SK-N-MC (cell line): Measurements from ENCODE around the gene GAL3ST1.
A peak's percentile ranks its signal among the peaks of the same experiment; 100 is the strongest.
"Not testable (repeated sequence)": the region's sequence is repeated elsewhere in the genome, so short reads cannot be mapped to it uniquely, and the experiment has no call there.

Experiments used
- DNase-seq: peaks from one replicate; pipeline ENCODE4 v3.0.0-alpha.2; 2011; ENCODE audit warnings: low read depth, low spot score
- H3K27ac ChIP-seq: fragments of 200-600 bp; sonication (generic); 2 replicates; pipeline ENCODE4 v1.5.1; 2016; ENCODE audit warnings: mixed run types
- H3K36me3 ChIP-seq: fragments of 200-600 bp; sonication (generic); 2 replicates; pipeline ENCODE4 v1.6.1; 2017; ENCODE audit warnings: antibody characterized with exemption, low read length, mixed read lengths; ENCODE audit not compliant: insufficient read depth
- H3K4me3 ChIP-seq: fragments of 200-600 bp; sonication (generic); 2 replicates; pipeline ENCODE4 v1.5.1; 2016
- H3K9ac ChIP-seq: fragments of 200-600 bp; sonication (generic); 2 replicates; pipeline ENCODE4 v1.8.0; 2017; ENCODE audit warnings: mixed run types, mixed read lengths; ENCODE audit not compliant: insufficient read length
- H3K9me3 ChIP-seq: fragments of 200-600 bp; sonication (generic); 2 replicates; pipeline ENCODE4 v1.6.1; 2017; ENCODE audit warnings: low read depth, mild to moderate bottlenecking, antibody characterized with exemption, low read length, moderate library complexity, mixed read lengths
- EZH2 ChIP-seq: fragments of 200-600 bp; sonication (generic); IDR thresholded peaks from one replicate; pipeline ENCODE4 v1.6.1; 2017; ENCODE audit warnings: antibody characterized with exemption
- FOXP2 ChIP-seq: optimal IDR thresholded peaks from 2 replicates; pipeline ENCODE3; 2011; ENCODE audit warnings: mild to moderate bottlenecking, moderate library complexity; ENCODE audit not compliant: insufficient read depth; ENCODE audit errors: extremely low read length, control extremely low read depth
- POLR2AphosphoS5 ChIP-seq: IDR thresholded peaks from 2 replicates; pipeline ENCODE4 v1.6.1; 2012; ENCODE audit warnings: mild to moderate bottlenecking, low read depth, low read length, borderline replicate concordance

The GAL3ST1 gene

GRCh38 chr22:30601464-30601863 is 27.0 kb upstream of the GAL3ST1 start:
- TF ChIP-seq FOXP2 = no peak
- no peak for TF ChIP-seq POLR2AphosphoS5
- no peak for TF ChIP-seq EZH2
- Histone ChIP-seq H3K36me3 (no peaks in the 10 kb centered on the region), H3K4me3 (no peak overlapping the region), H3K9ac (no peak overlapping the region), H3K9me3 (no peaks in the 10 kb centered on the region), H3K27ac (no peak overlapping the region)
- no peak for DNase-seq

DNA sequence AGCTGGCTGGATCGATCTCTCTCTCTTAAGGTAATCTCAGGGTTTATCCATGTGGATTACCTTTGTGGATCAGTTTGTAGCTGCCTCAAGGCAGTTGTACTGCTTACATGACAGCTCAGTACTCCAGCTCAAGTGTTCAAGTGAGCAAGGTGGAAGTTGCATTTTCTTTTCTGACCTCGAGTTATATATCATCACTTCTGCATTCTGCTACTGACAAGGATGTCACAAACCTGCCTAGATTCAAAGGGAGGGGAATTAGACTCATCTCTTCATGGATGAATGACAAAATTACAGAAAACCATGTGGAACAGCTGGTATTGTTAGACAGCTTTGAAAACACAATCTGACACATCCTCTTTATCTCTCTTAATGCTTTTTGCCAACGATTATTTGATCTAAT is 26.5 kb upstream of the GAL3ST1 start:
- H3K9me3 ChIP-seq = no peaks in the 10 kb centered on the region
- H3K27ac ChIP-seq = no peak overlapping the region
- no peaks in the 10 kb centered on the region for H3K36me3 ChIP-seq
- no peak overlapping the region for H3K4me3 ChIP-seq
- H3K9ac ChIP-seq = no peak overlapping the region
- TF ChIP-seq EZH2 (no peak), FOXP2 (no peak), POLR2AphosphoS5 (no peak)
- no peak for DNase-seq

- no peaks in the 10 kb centered on the region for H3K36me3 ChIP-seq
- DNase-seq = no peak
- no peak overlapping the region for H3K27ac ChIP-seq
- no peak for TF ChIP-seq FOXP2
- no peak for TF ChIP-seq EZH2
- TF ChIP-seq POLR2AphosphoS5 = no peak
- H3K4me3 ChIP-seq = no peak overlapping the region
- H3K9me3 ChIP-seq = no peaks in the 10 kb centered on the region
- no peak overlapping the region for H3K9ac ChIP-seq
Measured at GRCh38 chr22:30598986-30599385, 24.5 kb upstream of the GAL3ST1 start.

GRCh38 chr22:30596886-30597285 is 22.4 kb upstream of the GAL3ST1 start:
- no peak for TF ChIP-seq POLR2AphosphoS5
- no peak for TF ChIP-seq EZH2
- TF ChIP-seq FOXP2 = no peak
- Histone ChIP-seq H3K9ac (no peak overlapping the region), H3K27ac (no peak overlapping the region), H3K4me3 (no peak overlapping the region), H3K36me3 (no peaks in the 10 kb centered on the region), H3K9me3 (no peaks in the 10 kb centered on the region)
- no peak for DNase-seq

GRCh38 chr22:30596199-30596598 is 21.7 kb upstream of the GAL3ST1 start:
- TF ChIP-seq EZH2 = no peak
- no peak for TF ChIP-seq POLR2AphosphoS5
- no peak for TF ChIP-seq FOXP2
- no peak overlapping the region for H3K9ac ChIP-seq
- no peak for DNase-seq
- no peak overlapping the region for H3K4me3 ChIP-seq
- H3K9me3 ChIP-seq = no peaks in the 10 kb centered on the region
- no peaks in the 10 kb centered on the region for H3K36me3 ChIP-seq
- H3K27ac ChIP-seq = no peak overlapping the region

DNA sequence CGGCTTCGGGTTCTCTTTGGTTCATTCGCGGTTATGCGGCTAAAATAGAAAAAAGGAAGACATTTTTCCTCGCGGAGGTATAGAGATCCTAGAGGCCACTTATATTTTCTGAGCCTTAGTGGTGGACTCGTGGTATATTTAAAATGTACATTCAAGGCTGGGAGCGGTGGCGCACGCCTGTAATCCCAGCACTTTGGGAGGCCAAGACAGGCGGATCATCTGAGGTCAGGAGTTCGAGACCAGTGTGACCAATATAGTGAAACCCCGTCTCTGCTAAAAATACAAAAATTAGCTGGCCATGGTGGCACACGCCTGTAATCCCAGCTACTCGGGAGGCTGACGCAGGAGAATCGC is 17.9 kb upstream of the GAL3ST1 start:
- H3K4me3 ChIP-seq, H3K9me3 ChIP-seq, DNase-seq, H3K27ac ChIP-seq, H3K9ac ChIP-seq: not testable (repeated sequence)
- H3K36me3 ChIP-seq = peaks cover 30% of the 10 kb centered on the region

DNA sequence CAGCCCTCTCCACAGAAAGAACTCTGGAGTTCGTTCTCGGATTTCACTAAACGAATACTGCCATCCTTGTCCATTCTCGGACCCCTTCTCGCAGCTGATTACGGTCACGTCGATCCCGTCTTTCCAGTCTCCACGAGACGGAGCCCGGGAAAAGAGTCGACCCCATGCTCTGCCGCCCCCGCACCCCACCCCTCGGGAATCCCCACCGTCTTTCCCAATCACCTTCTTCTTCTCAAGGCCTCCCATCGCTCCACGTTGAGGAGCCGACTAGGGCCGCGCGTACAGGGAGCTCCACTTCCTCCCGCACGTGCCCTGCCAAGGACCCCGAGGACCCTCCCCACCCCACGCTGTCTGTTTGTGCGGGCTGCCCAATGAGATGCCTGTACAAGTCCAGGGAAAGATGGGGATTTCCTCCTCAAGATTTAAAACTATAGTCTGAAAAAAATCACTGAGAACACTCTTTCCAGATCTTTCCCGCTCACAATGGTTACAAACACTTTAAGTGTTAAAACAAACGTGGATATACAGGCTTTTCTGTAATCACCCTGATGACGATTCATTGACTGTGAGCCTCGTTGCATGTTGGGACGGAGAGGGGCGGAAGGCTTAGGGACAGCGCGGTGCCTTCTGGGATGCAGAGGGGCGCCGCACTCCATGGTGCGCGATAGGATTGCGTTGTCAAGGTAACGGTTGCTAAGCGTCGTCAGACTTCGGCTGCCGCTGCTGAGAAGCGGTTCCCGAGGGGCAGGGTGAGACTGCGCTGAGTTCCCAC is 17.3 kb upstream of the GAL3ST1 start, which contains the start of gene PES1:
Gene PES1 (minus strand): TSS at position 323 of the 772 bp plus-strand sequence. CDS start 77 bp downstream, at position 246.
- Histone ChIP-seq H3K9ac (peak within 1 kb of the TSS; percentile 100), H3K4me3 (peak within 1 kb of the TSS; percentile 98), H3K27ac (peak within 1 kb of the TSS; percentile 88), H3K36me3 (peaks cover 35% of the 10 kb centered on the region), H3K9me3 (no peaks in the 10 kb centered on the region)
- TF ChIP-seq FOXP2 = no peak
- TF ChIP-seq EZH2 = no peak
- TF ChIP-seq POLR2AphosphoS5 = peak; percentile 74
- DNase-seq = peak; percentile 97

DNA sequence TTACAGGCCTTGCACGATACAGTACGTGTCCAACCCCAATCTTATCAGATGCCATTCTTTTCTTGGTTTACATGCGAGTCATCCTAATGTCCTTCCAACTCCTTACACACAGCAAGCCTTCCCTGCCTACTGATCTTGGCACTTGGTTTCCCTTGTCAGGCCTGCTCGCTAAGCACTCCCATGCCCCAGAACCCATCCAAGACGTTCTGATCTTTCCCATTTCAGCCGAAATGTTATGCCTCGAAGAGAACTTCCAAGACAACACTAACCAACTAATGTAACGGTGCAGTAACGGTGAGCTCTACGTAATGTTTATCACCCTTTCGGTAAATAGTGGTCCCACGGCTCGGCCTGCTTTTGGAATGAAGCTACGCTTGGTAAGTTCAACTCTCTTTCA is 16.7 kb upstream of the GAL3ST1 start:
- TF ChIP-seq EZH2 (no peak), FOXP2 (no peak), POLR2AphosphoS5 (no peak)
- DNase-seq = no peak
- Histone ChIP-seq H3K9me3 (no peaks in the 10 kb centered on the region), H3K4me3 (peak overlapping the region; percentile 98), H3K9ac (peak overlapping the region; percentile 100), H3K27ac (peak overlapping the region; percentile 69; the same call in 1 of the 2 replicates), H3K36me3 (peaks cover 41% of the 10 kb centered on the region)

DNA sequence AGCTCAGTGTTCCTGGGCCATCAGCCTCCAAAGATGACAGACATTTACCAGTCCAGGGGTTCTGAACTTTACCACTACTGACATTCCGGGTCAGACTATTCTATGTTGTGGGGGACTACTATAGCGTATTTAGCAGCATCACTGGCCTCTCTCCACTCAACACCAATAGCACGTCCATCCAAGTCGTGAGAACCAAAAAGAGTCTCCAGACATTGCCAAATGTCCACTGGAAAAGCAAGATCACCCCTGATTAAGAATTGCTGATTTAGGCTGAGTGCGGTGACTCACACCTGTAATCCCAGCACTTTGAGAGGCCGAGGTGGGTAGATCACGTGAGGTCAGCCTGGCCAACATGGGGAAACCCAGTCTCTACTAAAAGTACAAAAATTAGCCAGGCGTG is 11.9 kb upstream of the GAL3ST1 start:
- Histone ChIP-seq H3K9ac (no peak overlapping the region), H3K36me3 (peaks cover 82% of the 10 kb centered on the region), H3K4me3 (no peak overlapping the region), H3K9me3 (no peaks in the 10 kb centered on the region), H3K27ac (no peak overlapping the region)
- TF ChIP-seq FOXP2 (no peak), EZH2 (no peak), POLR2AphosphoS5 (no peak)
- no peak for DNase-seq
